Activated T-cell treated with anti-CD3 and anti-CD28 coated beads for 48 hours (primary cell): ENCODE results near the gene CDA.

Source experiments
- DNase-seq: peaks from one replicate; pipeline ENCODE4 v3.0.0-alpha.2; 2020; ENCODE audit warnings: low read depth

CDA gene

GRCh38 chr1:20615946-20616846, 27.3 kb downstream of the CDA start:
- DNase-seq, result no peak

GRCh38 chr1:20616847-20617487, 28.1 kb downstream of the CDA start:
- DNase-seq, result no peak

DNA sequence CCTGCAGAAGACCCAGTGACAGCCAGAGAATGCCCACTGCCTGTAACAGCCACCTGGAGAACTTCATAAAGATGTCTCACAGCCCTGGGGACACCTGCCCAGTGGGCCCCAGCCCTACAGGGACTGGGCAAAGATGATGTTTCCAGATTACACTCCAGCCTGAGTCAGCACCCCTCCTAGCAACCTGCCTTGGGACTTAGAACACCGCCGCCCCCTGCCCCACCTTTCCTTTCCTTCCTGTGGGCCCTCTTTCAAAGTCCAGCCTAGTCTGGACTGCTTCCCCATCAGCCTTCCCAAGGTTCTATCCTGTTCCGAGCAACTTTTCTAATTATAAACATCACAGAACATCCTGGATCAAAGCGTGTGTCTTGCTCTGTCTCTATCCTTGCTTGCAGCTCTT, 29.7 kb downstream of the CDA start:
- DNase-seq, result no peak

DNA sequence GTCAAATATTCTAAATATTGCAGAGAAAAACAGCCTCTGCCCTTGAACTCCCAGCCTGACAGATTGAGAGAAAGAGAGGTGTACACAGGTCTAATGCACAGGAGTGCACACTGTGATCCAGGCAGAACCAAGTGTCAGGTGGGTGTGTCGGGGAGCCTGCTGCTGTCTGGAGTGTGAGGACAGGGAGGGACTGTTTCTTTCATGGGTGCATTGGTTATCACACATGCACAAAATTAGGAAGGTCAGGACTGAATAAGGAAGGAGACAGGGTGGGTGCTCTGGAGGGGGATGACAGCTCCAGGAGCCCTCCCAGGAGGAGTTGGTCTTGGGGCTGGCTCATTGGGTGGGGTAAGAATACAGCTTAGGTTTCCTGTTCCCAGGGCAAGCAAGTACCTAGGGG, 31.1 kb downstream of the CDA start:
- DNase-seq, result no peak

GRCh38 chr1:20621012-20621411, 32.1 kb downstream of the CDA start:
- DNase-seq, result no peak

DNA sequence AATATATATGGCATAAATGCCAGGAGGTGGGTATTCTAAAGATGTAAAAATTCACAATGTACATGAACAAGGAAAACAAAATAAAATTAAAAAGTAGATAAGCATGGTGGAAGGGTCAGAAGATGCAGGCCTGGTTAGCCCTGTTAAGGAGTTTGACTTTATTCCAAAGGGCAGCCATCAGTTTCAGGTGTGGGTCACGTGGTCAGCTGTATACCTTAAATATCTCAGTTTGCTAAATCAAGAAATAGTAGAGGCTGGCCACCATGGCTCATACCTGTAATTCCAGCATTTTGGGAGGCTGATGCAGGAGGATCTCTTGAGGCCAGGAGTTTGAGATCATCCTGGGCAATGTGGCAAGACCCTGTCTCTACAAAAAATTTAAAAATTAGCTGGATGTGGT, 35.8 kb downstream of the CDA start:
- DNase-seq, result no peak

- no peak for DNase-seq
Observed at GRCh38 chr1:20625176-20626097, 36.5 kb downstream of the CDA start.

GRCh38 chr1:20626098-20626427, 37.2 kb downstream of the CDA start:
- no peak for DNase-seq

GRCh38 chr1:20626524-20626923, 37.6 kb downstream of the CDA start:
- no peak for DNase-seq

GRCh38 chr1:20630729-20631128, 41.8 kb downstream of the CDA start:
- no peak for DNase-seq

- no peak for DNase-seq
Observed at GRCh38 chr1:20632386-20632785, 43.5 kb downstream of the CDA start.

- peak; percentile 93 for DNase-seq
Observed at GRCh38 chr1:20633190-20634064, 44.5 kb downstream of the CDA start, which contains the start of gene PINK1. TSS of gene PINK1 (plus strand) at chr1:20633458. CDS start at chr1:20633549, 91 bp downstream.

- DNase-seq, result no peak
Observed at GRCh38 chr1:20634065-20634593, 45.2 kb downstream of the CDA start.

- DNase-seq, result no peak
Observed at GRCh38 chr1:20634594-20635084, 45.7 kb downstream of the CDA start.

GRCh38 chr1:20636785-20637347, 48.0 kb downstream of the CDA start:
- DNase-seq, result no peak

GRCh38 chr1:20640183-20640597, 51.3 kb downstream of the CDA start:
- DNase-seq, result peak; percentile 39

DNA sequence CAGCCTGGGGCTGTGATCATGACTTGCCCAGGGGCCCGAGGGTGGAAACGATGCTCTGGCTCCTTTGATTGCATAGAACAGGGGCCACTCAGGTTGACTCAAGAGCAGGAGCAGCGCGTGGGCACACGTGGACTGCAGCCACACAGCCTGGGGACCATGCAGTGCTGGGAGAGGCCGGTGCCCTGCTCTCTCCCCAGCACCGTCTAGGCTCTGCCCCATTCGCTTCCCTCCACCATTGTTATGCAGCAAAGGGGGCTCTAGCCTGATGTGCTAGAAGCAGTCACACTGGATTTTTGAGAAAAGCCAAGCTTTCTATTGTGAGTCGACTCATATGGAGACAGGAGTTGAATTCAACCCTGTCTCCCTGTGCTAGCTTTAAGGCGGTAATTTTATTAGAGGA, 53.1 kb downstream of the CDA start:
- no peak for DNase-seq

DNA sequence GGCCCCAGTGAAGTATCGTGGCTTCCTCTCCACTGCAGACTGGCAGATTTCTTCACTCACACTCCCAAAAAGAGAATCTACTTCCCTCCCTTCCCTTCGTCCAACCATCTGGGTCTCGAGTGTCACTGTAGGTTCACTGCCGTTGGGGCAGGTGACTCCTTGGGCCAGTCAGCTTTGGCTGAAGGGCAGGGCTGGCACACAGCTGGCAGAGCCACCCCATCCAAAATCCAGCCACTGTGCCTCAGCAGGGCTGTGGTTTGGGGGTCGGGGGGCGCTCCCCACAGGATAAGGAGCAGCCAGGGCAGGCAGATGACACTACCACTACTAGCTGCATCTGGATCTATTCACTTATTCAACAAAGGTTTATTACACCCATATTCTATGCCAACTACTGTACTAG, 54.2 kb downstream of the CDA start:
- no peak for DNase-seq

GRCh38 chr1:20644416-20644815, 55.5 kb downstream of the CDA start:
- DNase-seq, result no peak

DNA sequence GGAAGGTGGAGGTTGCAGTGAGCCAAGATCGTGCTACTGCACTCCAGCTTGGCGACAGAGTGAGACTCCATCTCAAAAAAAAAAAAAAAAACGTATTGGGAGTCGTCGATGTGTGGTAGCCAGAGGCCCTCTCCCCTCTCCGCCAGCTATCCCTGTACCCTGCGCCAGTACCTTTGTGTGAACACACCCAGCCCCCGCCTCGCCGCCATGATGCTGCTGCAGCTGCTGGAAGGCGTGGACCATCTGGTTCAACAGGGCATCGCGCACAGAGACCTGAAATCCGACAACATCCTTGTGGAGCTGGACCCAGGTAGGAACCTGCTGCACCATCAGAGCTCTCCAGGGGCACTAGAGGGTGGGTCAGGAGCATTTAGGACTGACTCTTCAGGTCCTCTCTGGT, 56.5 kb downstream of the CDA start:
- no peak for DNase-seq

DNA sequence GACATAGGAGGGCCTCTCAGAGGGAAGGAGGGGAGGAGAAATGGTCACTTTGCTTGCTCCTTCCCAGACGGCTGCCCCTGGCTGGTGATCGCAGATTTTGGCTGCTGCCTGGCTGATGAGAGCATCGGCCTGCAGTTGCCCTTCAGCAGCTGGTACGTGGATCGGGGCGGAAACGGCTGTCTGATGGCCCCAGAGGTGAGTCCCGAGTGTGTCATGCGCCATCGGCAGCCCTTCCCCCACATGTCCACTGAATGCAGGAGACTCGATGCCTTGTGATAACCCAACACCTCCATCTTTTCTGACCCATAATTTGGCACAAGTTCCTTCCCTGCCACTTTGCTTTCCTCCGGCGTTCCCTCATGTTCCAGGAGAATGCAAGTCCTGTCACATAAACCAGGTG, 59.5 kb downstream of the CDA start:
- no peak for DNase-seq
